Progenitor cell of endocrine pancreas (in vitro differentiated cells): ENCODE data around the gene MX1. TPM values are rescaled to one million over a fixed set of nuclear protein-coding genes. Genes with fewer than 3 reads are reported as not detected.

Source experiments
- DNase-seq: peaks from one replicate; pipeline ENCODE4 v3.0.0; 2021; ENCODE audit warnings: low spot score; ENCODE audit not compliant: unreplicated experiment
- H3K27ac Mint-ChIP-seq: 2 replicates; pipeline ENCODE4 v1.8.0; 2021; ENCODE audit warnings: mild to moderate bottlenecking, moderate library complexity, mixed read lengths
- H3K27me3 Mint-ChIP-seq: 2 replicates; pipeline ENCODE4 v1.8.0; 2021; ENCODE audit warnings: mixed read lengths
- H3K36me3 Mint-ChIP-seq: 2 replicates; pipeline ENCODE4 v1.8.0; 2022; ENCODE audit warnings: mixed read lengths; ENCODE audit not compliant: insufficient read depth
- H3K4me1 Mint-ChIP-seq: 2 replicates; pipeline ENCODE4 v1.8.0; 2021; ENCODE audit warnings: low read depth, mixed read lengths
- H3K4me3 Mint-ChIP-seq: 2 replicates; pipeline ENCODE4 v1.8.0; 2021; ENCODE audit warnings: low read depth, mild to moderate bottlenecking, moderate library complexity, mixed read lengths
- H3K9me3 Mint-ChIP-seq: 2 replicates; pipeline ENCODE4 v1.8.0; 2021; ENCODE audit warnings: low read depth, mixed read lengths
- CTCF ChIP-seq: fragments of 200-600 bp; sonication (generic); IDR thresholded peaks from one replicate; pipeline ENCODE4 v1.5.0; 2021; ENCODE audit warnings: antibody characterized with exemption, mild to moderate bottlenecking; ENCODE audit not compliant: unreplicated experiment
- total RNA-seq: library from RNA; stranded (reverse); gene quantifications from 2 replicates; pipeline ENCODE4 v1.2.1, GENCODE V29; 2021

Gene MX1
- total RNA-seq, 1 donor from 2014 or later, result 2.1 TPM

DNA sequence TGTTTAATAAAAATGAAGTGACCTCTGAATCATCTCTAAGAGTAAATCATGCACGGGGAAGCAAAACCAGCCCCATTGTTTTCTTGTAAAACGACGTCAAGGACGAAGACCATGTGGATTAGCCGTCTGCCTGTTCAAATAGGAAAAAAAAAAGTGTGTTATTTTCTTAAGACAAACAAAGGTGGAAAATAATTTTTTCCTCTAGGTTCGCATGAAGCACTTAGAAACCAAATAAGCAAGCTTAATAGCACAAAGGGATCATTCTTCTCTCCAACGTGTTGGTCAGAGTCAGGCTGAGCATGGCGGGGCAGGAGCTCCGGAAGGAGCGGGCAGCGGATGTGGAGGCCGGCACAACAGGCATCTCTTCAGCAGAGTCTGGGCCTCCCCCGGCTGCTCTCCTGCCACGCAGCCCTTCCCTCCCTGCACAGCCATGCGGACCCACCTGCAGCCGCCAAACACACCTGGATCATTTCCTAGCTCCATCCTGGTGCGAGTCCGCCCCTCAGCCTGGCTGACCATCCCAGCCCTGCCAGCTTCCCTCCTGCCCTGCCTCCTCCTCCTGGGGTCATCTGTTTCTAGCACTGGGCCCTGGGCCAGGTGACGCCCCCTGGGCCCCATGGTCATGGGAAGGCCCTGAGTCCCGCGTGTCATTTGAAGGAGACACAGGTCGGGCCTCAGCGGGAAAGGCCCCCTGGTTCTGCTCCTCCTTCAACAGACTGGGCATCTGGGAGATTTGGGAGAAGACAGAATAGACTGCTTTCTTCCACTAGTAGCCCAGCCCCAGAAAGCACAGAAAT, 40.2 kb downstream of the MX1 start:
- H3K27ac Mint-ChIP-seq, result no peak overlapping the region
- TF ChIP-seq CTCF, result no peak
- H3K36me3 Mint-ChIP-seq, result peaks cover 53% of the 10 kb centered on the region
- H3K27me3 Mint-ChIP-seq, result no peaks in the 10 kb centered on the region
- DNase-seq, result no peak
- no peaks in the 10 kb centered on the region for H3K4me1 Mint-ChIP-seq
- peaks cover 14% of the 10 kb centered on the region for H3K9me3 Mint-ChIP-seq
- no peak overlapping the region for H3K4me3 Mint-ChIP-seq

- peaks cover 37% of the 10 kb centered on the region for H3K36me3 Mint-ChIP-seq
- no peak for TF ChIP-seq CTCF
- no peak for DNase-seq
- no peaks in the 10 kb centered on the region for H3K9me3 Mint-ChIP-seq
- H3K4me1 Mint-ChIP-seq, result no peaks in the 10 kb centered on the region
- H3K27me3 Mint-ChIP-seq, result no peaks in the 10 kb centered on the region
- H3K27ac Mint-ChIP-seq, result no peak overlapping the region
- H3K4me3 Mint-ChIP-seq, result no peak overlapping the region
These were observed 44.0 kb downstream of the MX1 start for GRCh38 chr21:41470054-41470453.

GRCh38 chr21:41472753-41473548, 46.9 kb downstream of the MX1 start:
- Mint-ChIP-seq H3K27me3 (no peaks in the 10 kb centered on the region), H3K27ac (no peak overlapping the region), H3K4me3 (no peak overlapping the region), H3K36me3 (peaks cover 29% of the 10 kb centered on the region), H3K9me3 (no peaks in the 10 kb centered on the region), H3K4me1 (peaks cover 8% of the 10 kb centered on the region)
- DNase-seq, result no peak
- no peak for TF ChIP-seq CTCF

DNA sequence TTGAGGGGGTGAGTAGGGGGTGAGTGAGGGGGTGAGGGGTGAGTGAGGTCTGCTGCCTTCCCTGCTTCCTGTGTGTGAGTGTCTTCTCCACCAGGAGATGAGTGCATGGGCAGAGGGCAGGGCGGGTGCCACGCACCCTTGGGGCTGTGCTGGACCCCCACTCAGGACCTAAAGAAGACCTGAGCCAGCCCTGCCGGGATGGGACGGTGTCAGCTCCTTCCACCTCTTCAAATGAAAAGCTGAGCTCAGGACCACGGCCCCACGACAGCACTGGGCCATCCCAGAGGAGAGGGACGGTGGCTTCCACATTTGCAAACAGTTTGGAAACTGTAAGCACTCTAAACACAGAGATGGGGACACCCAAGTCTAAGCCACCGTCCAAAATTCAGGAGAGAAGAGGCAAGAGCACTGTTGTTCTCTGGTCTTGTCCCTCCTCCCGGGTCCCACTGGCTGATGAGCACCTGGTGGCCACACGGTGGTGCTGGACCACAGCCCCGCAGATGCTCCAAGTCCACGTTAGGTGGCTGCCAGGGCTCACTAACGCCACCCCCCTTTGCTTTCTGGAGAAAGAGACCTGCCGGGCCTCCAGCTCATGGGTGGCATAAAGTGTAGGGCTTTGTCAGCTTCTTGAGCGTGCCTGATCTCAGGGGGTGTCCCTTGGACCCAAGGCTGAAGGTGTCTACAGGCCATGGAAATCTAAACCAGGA, 49.8 kb downstream of the MX1 start:
- no peak for DNase-seq
- Mint-ChIP-seq H3K9me3 (no peaks in the 10 kb centered on the region), H3K4me3 (no peak overlapping the region), H3K36me3 (peaks cover 23% of the 10 kb centered on the region), H3K27ac (no peak overlapping the region), H3K4me1 (peaks cover 16% of the 10 kb centered on the region), H3K27me3 (no peaks in the 10 kb centered on the region)
- TF ChIP-seq CTCF, result no peak
